Left lobe of liver (tissue), 2 donors: Measurements from ENCODE around the gene SLC36A1. TPM values are rescaled to one million over a fixed set of nuclear protein-coding genes. Genes with fewer than 3 reads are reported as not detected.
"Not testable (repeated sequence)": the region's sequence is repeated elsewhere in the genome, so short reads cannot be mapped to it uniquely, and the experiment has no call there.

ENCODE experiments used
- ATAC-seq: fragments of 200-7000 bp; cut with Tn5 transposase; one replicate; pipeline ENCODE4 v1.9.1; 2020; ENCODE audit warnings: mild to moderate bottlenecking, moderate library complexity
- DNase-seq: peaks from one replicate; pipeline ENCODE4 v3.0.0-alpha.2; 2020; ENCODE audit warnings: low spot score
- total RNA-seq: library from RNA; stranded (reverse); gene quantifications from one replicate; pipeline ENCODE4 v1.2.1, GENCODE V29; 2021
- donor health status: DM: no; HTN: no; CAD: no; lungs with moderate emphysema.
- donor health status: DM: no; HTN: yes; CAD: no.

Gene SLC36A1
- 3.2 TPM for total RNA-seq

DNA sequence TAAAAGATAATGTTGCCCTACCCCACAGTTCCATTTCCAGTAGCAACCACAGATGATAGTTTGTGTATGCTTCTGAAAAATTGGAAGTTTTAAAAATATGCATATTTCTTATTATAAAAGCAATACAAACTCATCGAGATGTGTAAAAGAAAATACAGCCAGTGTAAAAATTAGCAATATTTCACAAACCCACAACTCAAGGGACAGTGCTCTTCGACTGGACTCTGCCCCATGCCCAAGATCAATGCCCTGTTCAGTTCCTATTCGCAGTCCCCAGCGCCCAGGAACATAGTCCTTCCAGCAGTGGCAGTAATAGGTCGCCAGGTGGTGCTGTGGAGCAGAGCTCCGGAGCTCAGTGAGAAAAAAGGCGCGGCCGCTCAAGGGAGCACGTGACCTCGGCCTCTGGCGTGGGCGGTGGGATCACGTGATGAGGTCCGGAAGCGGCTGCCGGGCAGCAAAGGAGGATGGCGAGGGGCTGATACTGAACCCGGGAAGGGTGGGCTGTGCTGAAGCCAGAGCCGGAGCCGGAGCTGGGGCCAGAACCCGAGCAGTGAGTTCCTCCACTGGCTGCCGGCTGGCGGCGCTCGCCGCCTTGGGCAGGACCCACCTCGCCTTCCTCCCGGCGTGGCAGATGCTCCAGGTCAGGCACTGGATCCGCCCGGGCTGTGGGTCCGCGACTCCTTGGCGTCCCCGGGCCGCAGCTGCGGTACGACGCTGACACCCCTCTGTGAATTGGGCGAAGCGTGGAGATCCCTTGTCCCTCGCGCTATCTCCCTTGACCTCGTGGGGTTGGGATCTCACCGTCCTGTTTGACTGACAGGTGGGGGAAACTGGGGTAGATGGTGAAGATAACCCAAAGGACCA, at the start of gene SLC36A1:
Gene SLC36A1 (plus strand): TSS at position 430 of the 864 bp plus-strand sequence. CDS start 11,190 bp downstream, outside the sequence.
- DNase-seq (peak; percentile 96), ATAC-seq (peak; percentile 99)

DNA sequence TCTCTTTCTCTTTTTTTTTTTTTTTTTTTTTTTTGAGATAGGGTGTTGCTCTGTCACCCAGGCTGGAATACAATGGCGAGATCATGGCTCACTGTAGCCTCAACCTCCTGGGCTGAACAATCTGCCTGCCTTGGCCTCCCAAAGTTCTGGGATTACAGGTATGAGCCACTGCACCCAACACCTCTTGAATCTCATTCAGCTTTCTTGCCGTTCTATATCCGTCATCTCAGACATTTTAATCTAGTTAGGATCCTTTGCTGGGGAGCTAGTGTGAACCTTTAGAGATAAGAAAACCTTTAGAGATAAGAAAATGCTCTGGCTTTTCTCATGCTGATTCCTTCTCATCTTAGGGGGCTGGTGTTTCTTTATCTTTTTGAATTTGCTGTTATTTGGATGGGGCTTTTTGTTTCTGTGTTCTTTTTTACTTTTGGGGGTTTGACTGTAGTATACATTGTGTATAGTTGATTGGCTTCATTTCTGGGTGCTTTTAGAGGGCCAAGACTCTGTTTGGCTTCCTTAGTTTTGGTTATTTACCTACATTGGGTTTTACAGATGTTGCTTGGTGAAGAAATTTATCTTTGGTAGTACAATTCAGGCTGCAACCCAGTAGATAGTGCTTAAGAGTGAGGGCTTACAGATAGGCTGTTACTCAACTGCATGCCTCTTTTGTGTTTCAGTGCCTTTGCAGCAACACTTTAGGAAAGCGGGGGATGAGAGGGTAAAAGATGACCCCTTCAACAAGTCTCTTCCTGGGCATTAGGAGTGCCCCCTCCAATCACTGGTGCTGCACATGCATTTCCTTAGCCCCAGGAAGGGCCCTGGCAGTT, 41.9 kb upstream of the SLC36A1 start:
- ATAC-seq = no peak
- DNase-seq = no peak

DNA sequence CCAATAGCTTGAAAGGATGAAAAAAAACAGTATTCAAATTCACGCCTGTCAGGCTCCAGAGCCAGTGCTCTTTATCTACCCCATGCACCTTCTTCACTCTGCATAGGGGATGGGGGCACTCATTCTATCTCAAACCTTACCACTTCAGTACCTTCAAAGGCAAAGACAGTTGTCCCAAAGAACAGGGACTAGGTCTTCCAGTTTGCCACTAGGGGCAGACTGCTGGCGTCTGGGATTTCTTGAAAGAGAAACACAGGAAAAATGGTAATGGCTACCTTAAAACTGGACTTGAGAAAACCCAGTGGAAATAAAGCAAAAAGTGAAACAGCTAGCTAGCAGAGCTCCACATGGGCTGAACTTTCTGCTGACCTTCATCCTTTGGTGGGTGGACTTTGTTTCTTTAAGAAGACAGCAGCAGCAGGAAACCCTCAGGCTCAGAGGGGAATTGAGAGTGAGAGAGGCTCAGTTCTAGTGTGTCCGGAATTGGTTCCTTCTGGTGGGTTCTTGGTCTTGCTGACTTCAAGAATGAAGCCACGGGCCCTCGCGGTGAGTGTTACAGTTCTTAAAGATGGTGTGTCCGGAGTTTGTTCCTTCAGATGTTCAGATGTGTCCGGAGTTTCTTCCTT, 41.0 kb upstream of the SLC36A1 start:
- DNase-seq (no peak), ATAC-seq (peak; percentile 55)

DNA sequence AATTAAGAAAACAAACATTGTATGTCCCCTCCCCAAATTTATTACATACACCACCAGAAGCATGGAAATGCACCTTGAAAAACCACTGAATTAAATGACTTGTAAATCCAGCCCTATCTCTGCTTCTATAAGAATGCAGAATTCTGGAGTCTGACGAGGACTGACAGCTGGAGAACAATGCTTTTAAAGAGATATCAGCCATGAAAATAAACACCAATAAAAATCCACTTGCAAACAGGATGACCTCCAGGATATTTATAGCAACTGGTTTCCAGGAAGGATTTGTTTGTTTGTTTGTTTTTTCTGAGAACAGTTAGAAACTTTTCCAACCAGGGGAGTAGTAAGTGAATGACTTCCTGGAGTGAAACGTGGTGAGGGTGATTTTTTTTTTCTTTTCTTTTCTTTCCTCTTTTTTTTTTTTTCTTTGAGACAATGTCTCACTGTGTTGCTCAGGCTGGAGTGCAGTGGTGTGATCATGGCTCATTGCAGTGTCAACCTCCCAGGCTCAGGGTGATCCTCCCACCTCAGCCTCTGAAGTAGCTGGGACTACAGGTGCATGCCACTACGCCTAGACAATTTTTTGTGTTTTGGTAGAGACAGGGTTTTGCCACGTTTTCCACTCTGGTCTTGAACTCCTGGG, 38.7 kb upstream of the SLC36A1 start:
- ATAC-seq (no peak), DNase-seq (no peak)

DNA sequence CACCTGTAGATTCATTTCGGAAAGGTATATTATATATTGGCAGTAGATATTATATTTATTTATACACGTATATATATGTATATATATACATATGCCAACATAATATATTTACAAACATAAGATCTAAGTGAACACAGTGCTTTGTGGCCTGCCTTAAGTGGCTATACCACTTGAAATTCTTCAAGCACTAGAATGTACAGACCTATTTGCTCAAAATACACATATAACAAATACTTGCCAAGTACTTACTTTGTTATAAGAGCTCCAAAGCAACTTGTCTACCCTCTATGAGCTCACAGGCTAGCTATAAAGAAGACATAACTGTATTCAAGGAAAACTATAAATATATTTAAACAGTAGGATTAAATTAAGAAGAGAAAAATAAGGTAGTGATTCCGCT, 33.6 kb upstream of the SLC36A1 start:
- DNase-seq (no peak), ATAC-seq (no peak)

DNA sequence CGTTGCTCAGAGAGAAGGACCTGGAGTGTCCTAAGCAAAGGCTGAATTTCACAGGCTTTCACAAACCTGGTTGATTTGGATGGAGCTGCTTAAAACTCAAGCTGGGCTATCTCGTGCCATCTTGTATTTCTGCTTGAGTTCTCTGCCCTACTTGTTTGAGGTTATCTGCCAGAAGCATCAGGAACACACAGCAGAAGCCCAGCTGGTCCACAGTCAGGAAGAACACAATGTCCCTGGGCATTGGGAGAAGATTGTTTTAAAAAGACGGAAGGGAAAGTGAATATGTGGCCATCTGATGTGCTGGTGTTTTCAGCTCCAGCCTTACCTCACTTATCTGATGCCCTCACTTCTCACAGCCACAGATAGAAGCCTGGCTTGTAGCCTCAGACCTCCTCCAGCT, 32.9 kb upstream of the SLC36A1 start:
- no peak for DNase-seq
- no peak for ATAC-seq

DNA sequence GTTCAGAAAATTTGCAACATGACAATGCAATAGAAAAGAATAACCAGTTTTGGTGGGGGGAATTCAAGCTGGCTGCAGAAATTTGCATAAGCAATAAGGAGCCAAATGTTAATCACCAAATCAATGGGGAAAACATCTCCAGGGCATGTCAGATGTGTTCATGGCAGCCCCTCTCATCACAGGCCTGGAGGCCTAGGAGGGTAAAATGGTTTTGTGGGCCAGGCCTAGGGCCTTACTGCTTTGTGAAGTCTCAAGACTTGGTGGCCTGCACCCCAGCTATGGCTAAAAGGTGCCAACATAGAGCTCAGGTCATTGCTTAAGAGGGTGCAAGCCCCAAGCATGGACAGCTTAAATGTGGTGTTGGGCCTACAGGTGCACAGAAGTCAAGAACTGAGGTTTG, 29.7 kb upstream of the SLC36A1 start:
- DNase-seq (no peak), ATAC-seq (no peak)

DNA sequence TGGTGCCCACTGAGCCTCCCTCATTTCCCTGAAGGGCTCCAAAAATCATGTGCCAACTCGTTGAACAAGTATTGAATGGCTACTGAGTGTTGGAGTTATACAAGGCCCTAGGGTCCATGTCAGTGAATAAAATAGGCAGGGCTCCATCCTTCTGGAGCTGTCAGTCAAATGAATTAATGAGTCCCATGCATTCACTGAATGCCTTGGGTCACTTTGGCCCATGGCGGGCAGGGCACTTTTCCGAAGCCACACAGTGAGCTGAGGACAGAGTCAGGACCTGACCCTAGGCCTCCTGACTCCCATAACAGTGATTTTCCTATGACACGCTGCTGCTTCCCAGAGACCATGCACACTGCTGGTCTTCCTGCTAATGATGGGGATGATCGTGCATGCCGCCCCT, 27.3 kb upstream of the SLC36A1 start:
- ATAC-seq = no peak
- no peak for DNase-seq

DNA sequence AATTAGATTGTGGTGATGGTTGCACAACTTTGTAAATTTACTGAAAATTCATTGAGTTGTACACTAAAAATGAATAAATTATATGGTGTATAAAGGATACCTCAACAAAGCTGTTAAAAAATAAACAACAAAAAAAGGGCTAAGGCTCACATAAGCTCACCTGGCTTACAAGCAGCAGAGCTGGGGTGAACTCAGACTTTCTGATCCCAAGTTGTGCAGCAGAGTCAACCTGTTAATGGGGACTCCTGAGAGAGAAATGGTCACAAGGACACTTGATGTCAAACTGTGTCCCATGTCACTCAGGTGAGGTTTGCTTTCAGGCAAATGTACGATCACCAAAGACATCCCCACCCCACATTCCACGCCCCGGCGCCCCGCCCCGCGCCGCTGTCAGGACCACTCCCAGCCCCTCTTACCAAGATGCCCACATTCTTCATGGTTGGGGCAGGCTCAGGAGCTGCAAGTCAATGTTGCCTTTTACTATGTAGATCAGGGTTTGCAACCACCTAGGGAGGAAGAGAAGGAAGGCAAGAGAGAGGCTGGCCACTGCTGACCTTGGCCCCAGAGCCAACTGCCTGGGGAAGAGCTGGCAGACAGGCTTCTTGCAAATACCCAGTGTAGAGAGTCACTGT, 22.4 kb upstream of the SLC36A1 start:
- ATAC-seq = no peak
- no peak for DNase-seq

DNA sequence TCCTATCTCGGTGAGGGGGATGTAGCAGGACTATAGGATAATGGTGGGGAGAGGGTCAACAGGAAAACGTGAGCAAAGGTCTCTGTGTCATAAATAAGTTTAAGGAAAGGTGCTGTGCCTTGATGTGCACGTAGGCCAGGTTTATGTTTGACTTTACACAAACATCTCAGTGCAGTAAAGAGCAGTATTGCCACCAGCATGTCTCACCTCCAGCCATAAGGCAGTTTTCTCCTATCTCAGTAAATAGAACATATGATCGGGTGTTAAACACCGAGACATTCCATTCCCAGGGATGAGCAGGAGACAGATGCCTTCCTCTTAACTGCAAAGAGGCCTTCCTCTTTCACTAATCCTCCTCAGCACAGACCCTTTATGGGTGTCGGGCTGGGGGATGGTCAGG, 21.1 kb upstream of the SLC36A1 start:
- ATAC-seq, DNase-seq: not testable (repeated sequence)

DNA sequence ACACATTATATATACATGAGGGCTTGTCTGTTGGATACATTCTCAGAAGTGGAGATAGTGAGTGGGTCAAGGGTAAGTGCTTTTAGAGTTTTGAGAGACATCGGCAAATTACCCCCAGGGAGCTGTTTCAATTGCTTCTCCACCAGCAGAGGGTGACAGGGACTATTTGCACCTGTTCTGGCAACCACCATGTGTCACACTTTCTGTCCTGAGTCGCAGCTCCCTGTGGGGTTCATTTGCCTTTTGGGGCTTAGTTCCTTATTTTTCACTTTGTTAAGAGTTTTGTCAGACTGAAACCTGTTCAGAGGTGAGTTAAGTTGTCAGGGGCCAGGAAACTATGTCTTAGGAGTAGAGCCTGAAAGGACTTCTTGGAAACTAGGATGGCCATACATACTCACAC, 20.1 kb upstream of the SLC36A1 start:
- no peak for DNase-seq
- no peak for ATAC-seq

DNA sequence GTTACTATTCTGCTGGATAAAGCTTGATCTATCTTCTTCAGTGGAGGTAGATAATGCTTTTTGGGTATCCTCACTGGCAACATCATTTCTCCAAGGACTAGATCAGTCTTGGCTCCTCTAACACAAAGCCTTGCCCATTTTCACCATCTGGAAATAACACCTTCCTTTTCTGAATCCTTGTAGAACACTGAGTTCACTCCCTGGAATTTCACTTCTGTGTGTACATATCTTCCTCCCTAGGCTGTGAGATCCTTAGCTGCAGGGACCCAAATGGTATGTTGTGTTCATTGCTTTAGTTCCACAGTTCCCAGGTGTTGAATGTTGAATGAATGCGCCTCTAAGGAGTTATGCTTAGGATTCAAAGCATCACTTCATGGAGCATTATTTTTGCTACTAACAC, 16.7 kb upstream of the SLC36A1 start:
- no peak for ATAC-seq
- no peak for DNase-seq

DNA sequence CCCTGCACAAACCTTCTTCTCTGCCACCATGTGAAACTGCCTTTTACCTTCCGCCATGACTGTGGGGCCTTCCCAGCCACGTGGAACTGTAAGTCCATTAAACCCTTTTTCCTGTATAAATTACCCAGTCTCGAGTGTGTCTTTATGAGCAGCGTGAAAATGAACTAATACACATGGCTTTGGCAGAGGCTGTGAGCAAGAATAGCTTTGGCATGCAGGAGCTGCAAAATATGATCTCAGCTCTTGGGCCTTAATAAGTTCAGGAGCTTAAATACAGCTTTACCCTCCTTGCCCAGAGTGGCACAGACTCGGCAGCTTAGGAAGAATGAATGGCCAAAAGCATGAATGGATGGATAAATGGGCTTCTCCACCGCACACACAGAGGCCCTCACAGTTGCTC, 15.7 kb upstream of the SLC36A1 start:
- DNase-seq = no peak
- ATAC-seq = no peak

DNA sequence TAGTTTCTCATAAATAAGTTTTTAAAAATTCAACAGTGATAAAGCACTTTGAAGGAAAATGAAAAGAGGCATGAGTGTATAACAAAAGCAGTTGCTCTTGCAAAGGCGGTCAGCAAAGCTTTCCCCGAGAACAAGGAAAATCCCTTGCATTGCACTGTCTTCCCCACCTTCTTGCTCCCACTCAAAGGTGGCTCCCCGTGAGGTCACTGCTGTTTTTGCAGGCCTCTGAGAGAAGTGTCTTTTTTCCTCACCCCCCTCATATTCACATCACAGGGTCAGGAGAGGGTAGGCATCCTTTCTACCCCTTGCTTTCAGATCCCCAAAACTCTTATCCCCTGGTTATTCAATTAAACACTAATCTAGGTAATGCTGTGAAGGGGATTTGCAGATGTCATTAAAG, 15.2 kb upstream of the SLC36A1 start:
- ATAC-seq (no peak), DNase-seq (no peak)

DNA sequence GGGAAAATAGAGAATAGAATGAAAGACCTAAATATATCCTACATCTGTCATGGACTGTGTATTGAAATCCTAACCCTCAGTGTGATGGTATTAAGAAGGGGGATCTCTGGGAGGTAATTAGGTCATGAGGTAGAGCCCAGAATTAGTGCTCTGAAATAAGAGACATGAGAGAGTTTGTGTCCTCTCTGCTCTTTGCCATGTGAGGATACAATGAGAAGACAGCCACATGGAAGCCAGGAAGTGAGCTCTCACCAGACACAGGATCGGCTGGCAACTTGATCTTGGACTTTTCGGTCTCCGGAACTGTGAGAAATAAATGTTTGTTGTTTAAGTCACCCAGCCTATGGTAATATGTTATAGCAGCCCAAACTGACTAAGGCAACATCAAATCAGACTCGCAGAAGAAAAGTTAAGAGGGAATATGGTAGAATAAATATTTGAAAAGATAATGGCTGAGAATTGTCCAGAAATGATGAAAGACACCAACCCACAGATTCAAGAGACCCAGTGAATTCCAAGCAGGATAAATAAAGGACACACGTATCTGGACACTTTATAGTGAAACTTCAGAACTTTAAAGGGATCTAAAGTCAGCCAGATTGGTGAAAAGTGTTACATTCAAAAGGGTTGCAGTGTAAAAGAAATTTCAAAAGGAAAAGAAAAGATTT, 12.7 kb upstream of the SLC36A1 start:
- ATAC-seq = no peak

DNA sequence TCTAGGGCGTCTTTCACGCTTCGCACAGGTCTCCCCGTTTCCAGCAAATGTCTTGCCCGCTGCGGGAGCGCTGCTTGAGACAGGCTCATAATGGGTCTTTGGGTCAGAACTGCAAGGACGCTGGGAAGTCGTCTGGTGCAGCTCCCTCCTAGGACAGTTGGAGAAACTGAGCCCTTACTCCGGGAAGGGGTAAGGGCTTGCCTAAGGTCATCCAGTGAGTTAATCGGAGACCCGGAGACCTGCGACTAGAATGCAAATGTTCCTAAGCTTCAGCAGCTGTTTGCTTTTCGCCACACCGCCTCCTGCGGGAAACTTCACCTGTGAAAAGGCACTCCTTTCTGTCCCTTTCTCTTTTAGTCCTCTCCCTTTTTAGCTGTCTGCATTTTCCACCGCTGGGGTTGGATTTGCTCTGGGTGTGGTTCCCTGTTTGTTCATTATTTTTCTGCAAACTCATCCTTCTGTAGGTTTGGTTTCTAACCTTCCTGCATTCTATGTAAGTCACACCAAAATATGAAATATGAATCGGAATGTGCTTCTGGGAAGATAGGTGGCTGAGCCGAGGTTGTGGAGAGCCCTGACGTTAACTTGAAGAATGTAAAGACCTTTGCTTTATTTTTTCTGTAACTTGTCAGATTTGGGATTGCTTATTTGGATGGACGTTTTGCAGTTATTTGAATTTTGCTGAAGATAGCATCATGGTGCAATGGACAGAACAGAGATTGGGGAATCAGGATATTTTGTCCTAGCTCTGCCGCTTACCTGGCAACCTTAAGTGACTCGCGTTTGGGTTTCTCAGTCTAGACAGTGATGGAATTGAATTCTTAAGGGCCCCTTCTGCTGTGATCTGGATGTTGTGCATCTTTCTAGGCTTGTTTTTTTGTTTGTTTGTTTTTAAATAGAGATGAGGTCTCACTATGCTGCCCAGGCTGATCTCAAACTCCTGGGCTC, 909 bp downstream of the SLC36A1 start:
- peak; percentile 51 for ATAC-seq
- peak; percentile 52 for DNase-seq

More for the DNA sequence above, 12.7 kb upstream of the SLC36A1 start:
- no peak for DNase-seq

DNA sequence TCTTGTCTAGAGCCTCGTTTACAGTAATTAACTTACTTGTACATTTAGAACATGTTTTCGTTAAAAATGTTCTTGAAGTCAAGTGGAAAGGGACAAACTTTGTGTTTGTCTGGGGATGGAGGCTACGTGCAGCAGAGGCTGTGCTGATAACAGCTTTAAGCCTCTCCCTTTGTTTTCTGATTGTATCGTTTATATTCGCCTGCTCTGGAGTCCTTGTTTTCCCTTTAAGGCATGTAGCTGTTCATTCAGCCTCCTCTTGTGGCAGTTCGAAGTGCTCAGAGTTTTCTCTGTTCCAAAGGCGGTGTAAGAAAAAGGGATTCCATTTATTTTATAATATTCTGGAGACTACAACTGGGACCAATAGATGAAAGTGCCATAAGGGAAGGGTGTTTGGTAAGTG, 1.9 kb downstream of the SLC36A1 start:
- DNase-seq (no peak), ATAC-seq (no peak)

DNA sequence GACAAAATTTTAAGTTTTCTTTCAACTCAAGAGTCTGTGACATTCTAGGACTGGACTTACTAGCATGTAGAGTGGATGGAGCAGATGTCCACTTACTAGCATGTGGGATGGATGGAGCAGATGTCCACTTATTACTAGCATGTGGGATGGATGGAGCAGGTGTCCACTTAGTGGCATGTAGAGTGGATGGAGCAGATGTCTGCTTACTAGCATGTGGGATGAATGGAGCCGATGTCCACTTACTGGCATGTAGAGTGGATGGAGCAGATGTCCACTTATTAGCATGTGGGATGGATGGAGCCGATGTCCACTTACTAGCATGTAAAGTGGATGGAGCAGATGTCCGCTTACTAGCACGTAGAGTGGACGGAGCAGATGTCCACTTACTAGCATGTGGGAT, 2.4 kb downstream of the SLC36A1 start:
- DNase-seq (no peak), ATAC-seq (no peak)

DNA sequence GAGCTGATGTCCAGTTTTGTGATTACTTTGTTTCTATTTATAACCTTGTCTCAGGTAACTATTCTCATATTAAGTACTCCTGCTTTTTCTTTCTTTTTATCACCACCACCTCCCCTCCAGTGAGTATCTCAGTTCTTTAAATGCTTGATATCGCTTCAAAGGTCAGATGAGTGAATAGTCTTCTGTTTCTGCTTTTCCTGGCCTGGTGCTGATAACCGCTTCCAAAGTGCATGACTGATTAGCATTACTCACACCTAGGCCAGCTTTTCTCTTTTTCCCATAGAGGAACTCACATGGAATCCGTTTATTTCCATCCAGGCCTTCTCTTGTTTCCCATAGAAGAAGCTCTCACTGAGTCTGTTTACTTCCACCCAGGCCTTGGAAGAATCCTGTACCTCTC, 3.2 kb downstream of the SLC36A1 start:
- no peak for ATAC-seq
- no peak for DNase-seq
